ENCODE measurements around the gene PER3.

- TF ChIP-seq DPF2 (IDR thresholded peaks at IDR 0.05) = no peak
- no peak for TF ChIP-seq BRCA1 (IDR thresholded peaks at IDR 0.05; ENCODE audit: low read depth, low read length)
- no peak for TF ChIP-seq ZBTB40 (IDR thresholded peaks at IDR 0.05; ENCODE audit: borderline replicate concordance)
- no peak for TF ChIP-seq E4F1 (IDR thresholded peaks at IDR 0.05; ENCODE audit: borderline replicate concordance, partially characterized antibody)
- TF ChIP-seq POLR2A (IDR thresholded peaks at IDR 0.05; ENCODE audit: low read depth, low read length) = no peak
- no peak for TF ChIP-seq ETV6 (conservative IDR thresholded peaks at IDR 0.05 in 1 of 2, IDR thresholded peaks at IDR 0.05 in 1 of 2; ENCODE audit: borderline replicate concordance in 1 of 2, low read depth in 1 of 2)
- TF ChIP-seq CTCF (IDR thresholded peaks at IDR 0.05 in 2 of 3, conservative IDR thresholded peaks at IDR 0.05 in 1 of 3; ENCODE audit: control insufficient read depth in 2 of 3, extremely low read depth in 1 of 3, insufficient read depth in 1 of 3, low read depth in 3 of 3, low read length in 3 of 3) = no peak
- TF ChIP-seq MLLT1 (IDR thresholded peaks at IDR 0.05) = no peak
- TF ChIP-seq RFX5 (IDR thresholded peaks at IDR 0.05; ENCODE audit: low read depth, low read length) = no peak
- no peak for TF ChIP-seq BHLHE40 (IDR thresholded peaks at IDR 0.05; ENCODE audit: borderline replicate concordance in 1 of 2, low read depth in 2 of 2, low read length in 1 of 2)
- no peak for TF ChIP-seq SP1 (IDR thresholded peaks at IDR 0.05; ENCODE audit: low read depth, low read length)
- TF ChIP-seq CREM (IDR thresholded peaks at IDR 0.05; ENCODE audit: low read depth) = no peak
Measured at GRCh38 chr1:7833035-7833434, 48.9 kb downstream of the PER3 start.
